ENCODE measurements around the gene FBXO39.

- no peak for TF ChIP-seq CTCF (IDR thresholded peaks at IDR 0.05)
- no peak for TF ChIP-seq POLR2A (IDR thresholded peaks at IDR 0.05)
These were observed 35.5 kb downstream of the FBXO39 start for GRCh38 chr17:6811510-6811909.

Data from esophagus squamous epithelium (tissue), 4 donors.